Heart left ventricle (tissue), 16 donors: Measurements from ENCODE around the gene REG1B. TPM values are rescaled to one million over a fixed set of nuclear protein-coding genes. Genes with fewer than 3 reads are reported as not detected.

Experiments used
- ATAC-seq, 4 donors: fragments of 200-7000 bp; cut with Tn5 transposase; one replicate each; pipeline ENCODE4 v1.9.1; 2020 to 2022; ENCODE audit warnings: moderate library complexity in 4 of 4, mild to moderate bottlenecking in 3 of 4, moderate number of reproducible peaks in 1 of 4
- DNase-seq, 5 donors: peaks; one replicate each; pipeline ENCODE4 v3.0.0-alpha.2; 2020
- H3K27ac ChIP-seq, 12 donors: fragments of 200-600 bp; sonication (generic) in 4 of 12; one replicate each; pipeline versions ENCODE4 v1.5.0 to v1.8.0; 2016 to 2022; ENCODE audit warnings: mild to moderate bottlenecking in 2 of 12
- H3K27me3 ChIP-seq, 9 donors: fragments of 200-600 bp; sonication (generic) in 2 of 9; one replicate each; pipeline versions ENCODE4 v1.5.1 to v1.8.0; 2016 to 2022; ENCODE audit warnings: mild to moderate bottlenecking in 3 of 9
- H3K36me3 ChIP-seq, 9 donors: fragments of 200-600 bp; sonication (generic) in 2 of 9; one replicate each; pipeline versions ENCODE4 v1.5.0 to v1.8.0; 2018 to 2022; ENCODE audit warnings: mild to moderate bottlenecking in 2 of 9
- H3K4me1 ChIP-seq, 12 donors: fragments of 200-600 bp; sonication (generic) in 4 of 12; one replicate each; pipeline versions ENCODE4 v1.5.0 to v1.8.0; 2016 to 2022; ENCODE audit warnings: mild to moderate bottlenecking in 3 of 12
- H3K4me3 ChIP-seq, 12 donors: fragments of 200-600 bp; sonication (generic) in 4 of 12; one replicate each; pipeline versions ENCODE4 v1.5.0 to v1.8.0; 2017 to 2022; ENCODE audit warnings: mild to moderate bottlenecking in 9 of 12, moderate library complexity in 4 of 12
- H3K9me3 ChIP-seq, 12 donors: fragments of 200-600 bp; sonication (generic) in 4 of 12; one replicate each; pipeline versions ENCODE4 v1.5.0 to v1.8.0; 2016 to 2022; ENCODE audit warnings: mild to moderate bottlenecking in 1 of 12
- CTCF ChIP-seq, 12 donors: fragments of 200-600 bp; sonication (generic) in 4 of 12; IDR thresholded peaks; one replicate each; pipeline versions ENCODE4 v1.5.0 to v1.8.0; 2018 to 2022; ENCODE audit warnings: antibody characterized with exemption in 12 of 12, mild to moderate bottlenecking in 5 of 12
- POLR2A ChIP-seq, 2 donors: fragments of 450-650 bp; IDR thresholded peaks; one replicate each; pipeline ENCODE4 v1.6.1; 2017; ENCODE audit warnings: antibody characterized with exemption in 2 of 2, mild to moderate bottlenecking in 2 of 2, moderate library complexity in 2 of 2
- whole genome bisulfite sequencing, 4 donors: extraction: QIAGEN DNeasy Blood & Tissue Kit in 2 of 4; methylation state at CpG; one replicate each; pipeline versions ENCODE4 v1.1.5 to v1.1.7; 2013 to 2018; 5-methylcytosine and 5-hydroxymethylcytosine counted together
- intact Hi-C, 10 donors: fragments of 100-400 bp; cut with DNase I; formaldehyde crosslinking; loops; one replicate each; pipeline versions ENCODE4 v1.11.1 to v1.14.2; 2022
- polyA plus RNA-seq, 2 donors: library from polyadenylated mRNA; stranded (reverse); fragments of 200-250 nt; gene quantifications; one replicate each; pipeline ENCODE4 v1.2.3, GENCODE V29; 2013
- total RNA-seq, 9 donors: library from RNA; depleted of rRNA in 2 of 9; stranded (reverse); fragments of >200 nt in 2 of 9; fragmentation: NEBNext Ultra II Directional in 3 of 9; extraction: Animal tissue kit (Norgen Biotek cat#: 25700) in 3 of 9; gene quantifications; one replicate each; pipeline versions ENCODE4 v1.1.0 to v1.2.4, GENCODE V29; 2016 to 2023
- donor health status: ischemic (EF 13 %, LVEDD 7.1; RV severe dilation, severe dysfunction).
- donor health status: healthy with polysubstance abuse.
- donor health status: DM: no; HTN: yes; CAD: no.
- donor health status: DM: no; HTN: no; CAD: no.
- donor health status: ischemic (EF 25% LVEDD 6.9; RV normal size, moderate dysfunction).
- donor health status: ischemic (EF 25% LVEDD 5.7; RV mildly dilated, moderate dysfunction).
- donor health status: healthy.
- donor health status: DM: yes; HTN: yes; CAD: no.
- donor health status: ischemic (EF 35%, LVEDD 5.7; RV mildly dilated, moderate dysfunction).
- donor health status: nonischemic (EF 11% LVEDD 7.7; RV severe dilation, severe dysfunction).
- donor health status: DM: yes; HTN: yes; CAD: no.
- donor health status: PGD.
- donor health status: ischemic (EF 29% LVEDD 5.4; RV normal size, mild dysfunction).
- donor health status: nonischemic (EF 23%, LVEDD 6.1; RV moderate dilation, normal function).

REG1B gene
- total and polyA plus RNA-seq, 11 donors: 0.27 to 2.0 (median 0.69) TPM; not detected in 6

GRCh38 chr2:79120194-79120713 is 32.5 kb upstream of the REG1B start, which contains the start of gene REG1A:
REG1A (plus strand) TSS chr2:79120488; CDS start chr2:79120862, 374 bp downstream.
- TF ChIP-seq CTCF (IDR thresholded peaks at IDR 0.05): no peak
- no peak for TF ChIP-seq POLR2A (IDR thresholded peaks at IDR 0.05)
- no peak for ATAC-seq
- 60 to 69% (median 63%) methylated on average over 3 to 6 of the region's 6 CpGs for WGBS, 4 donors

GRCh38 chr2:79116997-79117928 is 29.5 kb upstream of the REG1B start:
- no peak for ATAC-seq
- intact Hi-C loops: no loop called here

More at GRCh38 chr2:79120194-79120713, 32.5 kb upstream of the REG1B start, which contains the start of gene REG1A:
- H3K27me3 ChIP-seq: no peaks in the 10 kb centered on the region
- H3K36me3 ChIP-seq: no peaks in the 10 kb centered on the region
- H3K4me3 ChIP-seq: no peak within 1 kb of the TSS
- no peak within 1 kb of the TSS for H3K27ac ChIP-seq
- intact Hi-C loops: no loop called here
- H3K4me1 ChIP-seq: no peaks in the 10 kb centered on the region
- no peaks in the 10 kb centered on the region for H3K9me3 ChIP-seq
- DNase-seq: no peak

GRCh38 chr2:79114797-79115494 is 27.2 kb upstream of the REG1B start:
- no peaks in the 10 kb centered on the region for H3K4me1 ChIP-seq
- TF ChIP-seq POLR2A (IDR thresholded peaks at IDR 0.05) (no peak), CTCF (IDR thresholded peaks at IDR 0.05) (no peak)
- H3K36me3 ChIP-seq: no peaks in the 10 kb centered on the region
- H3K27me3 ChIP-seq: no peaks in the 10 kb centered on the region
- H3K4me3 ChIP-seq: no peak overlapping the region
- DNase-seq (peak in 1 of 5 donors; percentile 28), ATAC-seq (peak in 3 of 4 donors; percentile 59 to 63 (median 60))
- H3K27ac ChIP-seq: no peak overlapping the region
- H3K9me3 ChIP-seq: peaks cover 0 to 13% (median 0%) of the 10 kb centered on the region in 12 donors
- intact Hi-C loops: loop anchor here in 1 of 10 donors (1.0 kb wide), 1 partner anchor 11 kb away; no protein-coding TSS in a partner anchor
- WGBS, 4 donors: 48 to 61% (median 59%) methylated on average over 3 of the region's 3 CpGs

More at GRCh38 chr2:79116997-79117928, 29.5 kb upstream of the REG1B start:
- Histone ChIP-seq H3K4me3 (no peak overlapping the region), H3K4me1 (no peaks in the 10 kb centered on the region), H3K36me3 (no peaks in the 10 kb centered on the region), H3K9me3 (peaks cover 0 to 2% (median 0%) of the 10 kb centered on the region in 12 donors), H3K27me3 (no peaks in the 10 kb centered on the region), H3K27ac (no peak overlapping the region)
- DNase-seq: no peak
- 54 to 62% (median 57%) methylated on average over 2 of the region's 2 CpGs for WGBS, 4 donors
- no peak for TF ChIP-seq CTCF (IDR thresholded peaks at IDR 0.05)
- TF ChIP-seq POLR2A (IDR thresholded peaks at IDR 0.05): no peak
